ENCODE data around the gene VPS16.

DNA sequence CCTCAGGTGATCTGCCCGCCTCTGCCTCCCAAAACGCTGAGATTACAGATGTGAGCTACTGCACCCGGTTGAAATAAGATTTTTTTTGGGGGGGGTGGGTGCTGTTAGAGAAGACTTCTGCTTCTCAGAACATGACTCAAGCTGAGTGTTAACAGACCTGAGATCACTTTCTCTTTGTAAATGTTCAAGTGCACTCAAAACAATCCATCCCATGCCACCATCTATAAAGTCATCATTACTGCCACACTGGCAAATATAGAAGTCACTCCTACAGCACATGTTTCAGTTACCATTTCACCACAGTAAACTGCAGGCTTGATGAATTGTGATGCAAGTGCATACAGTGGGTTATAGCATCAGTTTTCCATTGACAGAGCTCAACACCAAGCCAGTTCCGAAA lies 9.0 kb downstream of the VPS16 start:
- TF ChIP-seq, protein P1, sequence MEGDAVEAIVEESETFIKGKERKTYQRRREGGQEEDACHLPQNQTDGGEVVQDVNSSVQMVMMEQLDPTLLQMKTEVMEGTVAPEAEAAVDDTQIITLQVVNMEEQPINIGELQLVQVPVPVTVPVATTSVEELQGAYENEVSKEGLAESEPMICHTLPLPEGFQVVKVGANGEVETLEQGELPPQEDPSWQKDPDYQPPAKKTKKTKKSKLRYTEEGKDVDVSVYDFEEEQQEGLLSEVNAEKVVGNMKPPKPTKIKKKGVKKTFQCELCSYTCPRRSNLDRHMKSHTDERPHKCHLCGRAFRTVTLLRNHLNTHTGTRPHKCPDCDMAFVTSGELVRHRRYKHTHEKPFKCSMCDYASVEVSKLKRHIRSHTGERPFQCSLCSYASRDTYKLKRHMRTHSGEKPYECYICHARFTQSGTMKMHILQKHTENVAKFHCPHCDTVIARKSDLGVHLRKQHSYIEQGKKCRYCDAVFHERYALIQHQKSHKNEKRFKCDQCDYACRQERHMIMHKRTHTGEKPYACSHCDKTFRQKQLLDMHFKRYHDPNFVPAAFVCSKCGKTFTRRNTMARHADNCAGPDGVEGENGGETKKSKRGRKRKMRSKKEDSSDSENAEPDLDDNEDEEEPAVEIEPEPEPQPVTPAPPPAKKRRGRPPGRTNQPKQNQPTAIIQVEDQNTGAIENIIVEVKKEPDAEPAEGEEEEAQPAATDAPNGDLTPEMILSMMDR (IDR thresholded peaks at IDR 0.05) = no peak
- no peak for TF ChIP-seq POLR2A (IDR thresholded peaks at IDR 0.05)
